ENCODE data around the gene TSEN15. TPM values are rescaled to one million over a fixed set of nuclear protein-coding genes. Genes with fewer than 3 reads are reported as not detected.

TSEN15 gene
- total RNA-seq, 1 experiment from 2014 or later = 31.1 TPM

DNA sequence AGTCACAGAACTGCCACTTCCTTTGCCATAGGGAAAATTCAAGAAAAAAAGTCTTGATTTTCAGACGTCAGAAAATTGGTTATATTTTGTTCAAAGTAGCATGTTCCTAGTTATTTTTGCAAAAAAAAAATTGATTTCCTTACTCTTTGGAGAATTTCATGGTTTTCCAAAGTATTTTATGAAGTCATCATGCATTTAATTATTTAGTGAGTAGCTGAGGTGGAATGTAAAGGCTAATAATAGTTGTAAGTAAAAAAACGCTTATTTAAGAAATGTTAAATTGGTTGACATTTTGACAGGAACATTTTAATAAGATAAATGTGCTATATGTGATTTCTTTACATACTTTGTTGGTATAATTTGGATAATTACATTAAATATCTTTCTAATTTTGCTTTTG is 20.8 kb downstream of the TSEN15 start:
- ChIA-PET CTCF (no interaction called here), RAD21 (ENCODE audit: low non-redundant PET in 1 of 2, low total read pairs in 2 of 2, uncharacterized antibody in 2 of 2, unreplicated experiment in 2 of 2) (no interaction called here), POLR2A (no interaction called here)
- TF ChIP-seq FOSL1 (IDR thresholded peaks at IDR 0.05; ENCODE audit: low read depth) (no peak), SP1 (IDR thresholded peaks at IDR 0.05; ENCODE audit: low read depth) (no peak), POLR2AphosphoS5 (IDR thresholded peaks at IDR 0.05; ENCODE audit: low read depth, low read length) (no peak), ZFX (IDR thresholded peaks at IDR 0.05) (no peak), RAD21 (IDR thresholded peaks at IDR 0.05; ENCODE audit: low read depth) (no peak), JUND (IDR thresholded peaks at IDR 0.05) (no peak), EGR1 (IDR thresholded peaks at IDR 0.05; ENCODE audit: low read depth) (no peak), TCF7L2 (IDR thresholded peaks at IDR 0.05; ENCODE audit: borderline replicate concordance, extremely low read depth, insufficient read depth, insufficient read length) (no peak), POLR2A (IDR thresholded peaks at IDR 0.05; ENCODE audit: borderline replicate concordance, extremely low read depth, insufficient read depth, insufficient read length) (no peak)
- TF ChIP-seq, protein P1, sequence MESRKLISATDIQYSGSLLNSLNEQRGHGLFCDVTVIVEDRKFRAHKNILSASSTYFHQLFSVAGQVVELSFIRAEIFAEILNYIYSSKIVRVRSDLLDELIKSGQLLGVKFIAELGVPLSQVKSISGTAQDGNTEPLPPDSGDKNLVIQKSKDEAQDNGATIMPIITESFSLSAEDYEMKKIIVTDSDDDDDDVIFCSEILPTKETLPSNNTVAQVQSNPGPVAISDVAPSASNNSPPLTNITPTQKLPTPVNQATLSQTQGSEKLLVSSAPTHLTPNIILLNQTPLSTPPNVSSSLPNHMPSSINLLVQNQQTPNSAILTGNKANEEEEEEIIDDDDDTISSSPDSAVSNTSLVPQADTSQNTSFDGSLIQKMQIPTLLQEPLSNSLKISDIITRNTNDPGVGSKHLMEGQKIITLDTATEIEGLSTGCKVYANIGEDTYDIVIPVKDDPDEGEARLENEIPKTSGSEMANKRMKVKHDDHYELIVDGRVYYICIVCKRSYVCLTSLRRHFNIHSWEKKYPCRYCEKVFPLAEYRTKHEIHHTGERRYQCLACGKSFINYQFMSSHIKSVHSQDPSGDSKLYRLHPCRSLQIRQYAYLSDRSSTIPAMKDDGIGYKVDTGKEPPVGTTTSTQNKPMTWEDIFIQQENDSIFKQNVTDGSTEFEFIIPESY (IDR thresholded peaks at IDR 0.05; ENCODE audit: extremely low read depth, insufficient replicate concordance, low read length) = no peak
- H3K9me3 ChIP-seq (ENCODE audit: control insufficient read depth in 1 of 2, insufficient read depth in 1 of 2, low read depth in 1 of 2, low read length in 2 of 2) = no peaks in the 10 kb centered on the region; a peak in 1 of 4 replicates
- 0 out of 2 replicates have a peak, but pooled peaks cover 6% of the 10 kb centered on the region for H4K20me1 ChIP-seq (ENCODE audit: insufficient read depth)
- ATAC-seq = no peak
- no peak overlapping the region for H3K9ac ChIP-seq (ENCODE audit: low read length)
- H3K4me3 ChIP-seq (replicated peaks in 1 of 2; ENCODE audit: low read depth in 1 of 2, low read length in 2 of 2) = no peak overlapping the region
- H3K27me3 ChIP-seq (ENCODE audit: insufficient read depth, low read length) = no peaks in the 10 kb centered on the region
- no peak overlapping the region for H2AFZ ChIP-seq (ENCODE audit: low read depth, low read length, poor library complexity, severe bottlenecking)
- intact Hi-C loops (cut with micrococcal nuclease) = no loop called here
- H3K4me2 ChIP-seq (ENCODE audit: low read length) = no peak overlapping the region
- H3K79me2 ChIP-seq (ENCODE audit: insufficient read depth, low read length) = no peaks in the 10 kb centered on the region; the same call in 1 of the 2 replicates
- no peaks in the 10 kb centered on the region for H3K9me2 ChIP-seq (ENCODE audit: insufficient read depth)
- no peak overlapping the region for H3K27ac ChIP-seq (ENCODE audit: low read depth, low read length)
- H3K4me1 ChIP-seq (ENCODE audit: control insufficient read depth in 1 of 2, insufficient read depth in 2 of 2, low read length in 2 of 2) = no peaks in the 10 kb centered on the region
- BruUV-seq (replicated peaks) = no TSS peak
- H3K36me3 ChIP-seq (ENCODE audit: control insufficient read depth in 1 of 2, insufficient read depth in 2 of 2, low read length in 2 of 2) = no peaks in the 10 kb centered on the region
- no peak for DNase-seq (ENCODE audit: low read depth, low spot score)

DNA sequence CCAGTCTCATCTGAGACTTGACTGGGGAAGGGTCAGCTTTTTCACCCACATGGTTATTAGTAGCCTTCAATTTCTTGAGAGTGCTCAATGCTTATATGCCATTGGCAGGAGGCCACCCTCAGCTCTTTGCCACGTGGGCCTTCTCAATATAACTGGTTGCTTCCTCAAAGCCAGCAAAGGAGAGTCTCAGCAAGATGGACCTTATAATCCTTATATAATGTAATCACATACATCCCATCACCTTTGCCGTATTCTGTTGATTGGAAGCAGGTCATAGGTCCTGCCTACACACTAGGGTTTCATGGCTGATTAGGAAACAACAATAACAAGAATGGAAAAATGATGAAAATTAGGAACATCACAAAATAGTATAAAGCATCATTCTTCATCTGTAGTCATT is 22.9 kb downstream of the TSEN15 start:
- POLR2A ChIA-PET = no interaction called here
- Histone ChIP-seq H3K4me3 (replicated peaks in 1 of 2; ENCODE audit: low read depth in 1 of 2, low read length in 2 of 2) (no peak overlapping the region), H3K36me3 (ENCODE audit: control insufficient read depth in 1 of 2, insufficient read depth in 2 of 2, low read length in 2 of 2) (no peaks in the 10 kb centered on the region), H3K27ac (ENCODE audit: low read depth, low read length) (no peak overlapping the region), H3K9ac (ENCODE audit: low read length) (no peak overlapping the region), H2AFZ (ENCODE audit: low read depth, low read length, poor library complexity, severe bottlenecking) (no peak overlapping the region), H3K9me3 (ENCODE audit: control insufficient read depth in 1 of 2, insufficient read depth in 1 of 2, low read depth in 1 of 2, low read length in 2 of 2) (no peaks in the 10 kb centered on the region; a peak in 1 of 4 replicates), H3K4me2 (ENCODE audit: low read length) (no peak overlapping the region), H3K9me2 (ENCODE audit: insufficient read depth) (no peaks in the 10 kb centered on the region), H4K20me1 (ENCODE audit: insufficient read depth) (no peaks in the 10 kb centered on the region), H3K79me2 (ENCODE audit: insufficient read depth, low read length) (no peaks in the 10 kb centered on the region), H3K4me1 (ENCODE audit: control insufficient read depth in 1 of 2, insufficient read depth in 2 of 2, low read length in 2 of 2) (no peaks in the 10 kb centered on the region), H3K27me3 (ENCODE audit: insufficient read depth, low read length) (no peaks in the 10 kb centered on the region)
- no TSS peak for BruUV-seq (replicated peaks)
- CTCF ChIA-PET = no interaction called here
- no peak for ATAC-seq
- RAD21 ChIA-PET (ENCODE audit: low non-redundant PET in 1 of 2, low total read pairs in 2 of 2, uncharacterized antibody in 2 of 2, unreplicated experiment in 2 of 2) = no interaction called here
- no peak for DNase-seq (ENCODE audit: low read depth, low spot score)
- intact Hi-C loops (cut with micrococcal nuclease) = no loop called here
- TF ChIP-seq POLR2A (IDR thresholded peaks at IDR 0.05; ENCODE audit: borderline replicate concordance, extremely low read depth, insufficient read depth, insufficient read length) = no peak
- TF ChIP-seq CBX3 (IDR thresholded peaks at IDR 0.05; ENCODE audit: low read depth) = no peak
- no peak for TF ChIP-seq JUND (IDR thresholded peaks at IDR 0.05)
- TF ChIP-seq RAD21 (IDR thresholded peaks at IDR 0.05; ENCODE audit: low read depth) = no peak
- no peak for TF ChIP-seq ZFX (IDR thresholded peaks at IDR 0.05)
- TF ChIP-seq, protein P1 (IDR thresholded peaks at IDR 0.05; ENCODE audit: extremely low read depth, insufficient replicate concordance, low read length) = no peak
- no peak for TF ChIP-seq ZNF274 (IDR thresholded peaks at IDR 0.05; ENCODE audit: low read depth, low read length)
- TF ChIP-seq, protein P2, sequence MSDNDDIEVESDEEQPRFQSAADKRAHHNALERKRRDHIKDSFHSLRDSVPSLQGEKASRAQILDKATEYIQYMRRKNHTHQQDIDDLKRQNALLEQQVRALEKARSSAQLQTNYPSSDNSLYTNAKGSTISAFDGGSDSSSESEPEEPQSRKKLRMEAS (IDR thresholded peaks at IDR 0.05) = no peak
- TF ChIP-seq CEBPB (IDR thresholded peaks at IDR 0.05; ENCODE audit: low read depth) = no peak
- no peak for TF ChIP-seq FOSL1 (IDR thresholded peaks at IDR 0.05; ENCODE audit: low read depth)
- no peak for TF ChIP-seq YY1 (IDR thresholded peaks at IDR 0.05; ENCODE audit: extremely low read depth, insufficient replicate concordance, low read depth, low read length)
- TF ChIP-seq ELF1 (IDR thresholded peaks at IDR 0.05; ENCODE audit: borderline replicate concordance, low read depth) = no peak
- no peak for TF ChIP-seq EGR1 (IDR thresholded peaks at IDR 0.05; ENCODE audit: low read depth)
